Suprapubic skin (tissue), 4 donors: Measurements from ENCODE around the gene MED10.

ENCODE experiments used
- CTCF ChIP-seq, 2 donors: fragments of 200-600 bp in 1 of 2; fragments of 450-650 bp in 1 of 2; sonication (generic) in 1 of 2; IDR thresholded peaks; one replicate each; pipeline ENCODE4 v1.5.1; 2016 to 2019; ENCODE audit warnings: antibody characterized with exemption in 2 of 2, mild to moderate bottlenecking in 1 of 2, moderate library complexity in 1 of 2
- POLR2A ChIP-seq, 2 donors: fragments of 450-650 bp; IDR thresholded peaks; one replicate each; pipeline ENCODE4 v1.6.1; 2017; ENCODE audit warnings: antibody characterized with exemption in 2 of 2, mild to moderate bottlenecking in 2 of 2, moderate library complexity in 2 of 2
- POLR2AphosphoS5 ChIP-seq, 3 donors: sonication (generic); formaldehyde crosslinking; IDR thresholded peaks; one replicate each; pipeline ENCODE4 v1.6.1; 2017; ENCODE audit warnings: antibody characterized with exemption in 3 of 3

- TF ChIP-seq POLR2A (IDR thresholded peaks at IDR 0.05), result no peak
- TF ChIP-seq CTCF (IDR thresholded peaks at IDR 0.05), result no peak
- no peak for TF ChIP-seq POLR2AphosphoS5 (IDR thresholded peaks at IDR 0.05)
Measured at GRCh38 chr5:6354848-6355247, 23.5 kb downstream of the MED10 start.
